GM23338 (cell line): ENCODE measurements around the gene CTBP2.

Experiments
- CREB1 ChIP-seq: fragments of 250-450 bp; sonication (Bioruptor Pico); IDR thresholded peaks from 2 replicates; pipeline ENCODE4 v1.5.0; 2020; ENCODE audit warnings: low read depth, mild to moderate bottlenecking, moderate library complexity
- CTCF ChIP-seq, 2 experiments: fragments of 200-600 bp in 1 of 2; sonication (generic) in 1 of 2; conservative IDR thresholded peaks; 2 replicates each; pipeline versions ENCODE4 v1.5.1 to v1.6.1; 2016 to 2017; ENCODE audit warnings: antibody characterized with exemption in 2 of 2, low read depth in 2 of 2, mild to moderate bottlenecking in 2 of 2, moderate library complexity in 1 of 2
- EZH2 ChIP-seq: fragments of 200-600 bp; sonication (generic); IDR thresholded peaks from one replicate; pipeline ENCODE4 v1.8.0; 2017; ENCODE audit warnings: antibody characterized with exemption, mild to moderate bottlenecking, low read depth; ENCODE audit not compliant: unreplicated experiment
- EZH2phosphoT487 ChIP-seq: fragments of 200-600 bp; sonication (generic); IDR thresholded peaks from one replicate; pipeline ENCODE4 v1.8.1; 2018; ENCODE audit warnings: antibody characterized with exemption; ENCODE audit not compliant: unreplicated experiment
- JUNB ChIP-seq: IDR thresholded peaks from one replicate; pipeline ENCODE4 v1.6.1; 2016; ENCODE audit warnings: antibody characterized with exemption; ENCODE audit not compliant: unreplicated experiment
- POLR2AphosphoS5 ChIP-seq: IDR thresholded peaks from 2 replicates; pipeline ENCODE4 v1.6.1; 2016; ENCODE audit warnings: antibody characterized with exemption, low read depth
- REST ChIP-seq: IDR thresholded peaks from one replicate; pipeline ENCODE4 v1.6.1; 2018; ENCODE audit warnings: antibody characterized with exemption; ENCODE audit not compliant: unreplicated experiment
- ZNF114 ChIP-seq: fragments of 250-450 bp; sonication (Bioruptor Pico); IDR thresholded peaks from 2 replicates; pipeline ENCODE4 v1.5.0; 2020; ENCODE audit warnings: mild to moderate bottlenecking, moderate library complexity
- ZNF331 ChIP-seq: fragments of 250-450 bp; sonication (Bioruptor Pico); IDR thresholded peaks from 2 replicates; pipeline ENCODE4 v1.5.0; 2020; ENCODE audit warnings: low read depth, mild to moderate bottlenecking, moderate library complexity

GRCh38 chr10:125010362-125010761 lies 150.0 kb downstream of the CTBP2 start:
- TF ChIP-seq POLR2AphosphoS5 (no peak), EZH2phosphoT487 (no peak), CTCF (conservative IDR thresholded peaks at IDR 0.05; ENCODE audit: low read depth in 2 of 2) (no peak), EZH2 (no peak), REST (no peak), JUNB (no peak), CREB1 (CRISPR knock-in tag) (no peak), ZNF114 (no peak), ZNF331 (CRISPR knock-in tag) (no peak)
